ENCODE results near the gene KDM4B. TPM values are rescaled to one million over a fixed set of nuclear protein-coding genes. Genes with fewer than 3 reads are reported as not detected.
"Not testable (repeated sequence)": the region's sequence is repeated elsewhere in the genome, so short reads cannot be mapped to it uniquely, and the experiment has no call there.

KDM4B gene
- total RNA-seq, 1 donor from 2014 or later: 38.9 TPM

DNA sequence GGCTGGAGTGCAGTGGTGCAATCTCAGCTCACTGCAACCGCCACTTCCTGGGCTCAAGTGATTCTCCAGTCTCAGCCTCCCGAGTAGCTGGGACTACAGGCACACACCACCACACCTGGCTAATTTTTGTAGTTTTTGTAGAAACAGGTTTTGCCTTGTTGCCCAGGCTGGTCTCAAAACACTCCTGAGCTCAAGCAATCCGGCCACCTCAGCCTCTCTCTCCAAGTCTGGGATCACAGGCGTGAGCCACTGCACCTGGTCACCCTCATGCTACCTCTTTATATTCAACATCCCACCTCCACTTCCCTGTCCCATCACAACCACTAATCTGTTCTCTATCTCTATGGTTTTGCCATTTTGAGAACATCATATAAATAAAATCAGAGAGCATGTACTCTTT, 216.0 kb downstream of the KDM4B start:
- Mint-ChIP-seq H3K27me3 (ENCODE audit: insufficient read depth) (no peaks in the 10 kb centered on the region), H3K9me3 (no peaks in the 10 kb centered on the region), H3K36me3 (ENCODE audit: low read depth) (no peaks in the 10 kb centered on the region), H3K4me3 (no peak overlapping the region), H3K4me1 (ENCODE audit: low read depth) (no peaks in the 10 kb centered on the region), H3K27ac (no peak overlapping the region)
- intact Hi-C loops (cut with micrococcal nuclease): no loop called here
- DNase-seq (ENCODE audit: low spot score): no peak

DNA sequence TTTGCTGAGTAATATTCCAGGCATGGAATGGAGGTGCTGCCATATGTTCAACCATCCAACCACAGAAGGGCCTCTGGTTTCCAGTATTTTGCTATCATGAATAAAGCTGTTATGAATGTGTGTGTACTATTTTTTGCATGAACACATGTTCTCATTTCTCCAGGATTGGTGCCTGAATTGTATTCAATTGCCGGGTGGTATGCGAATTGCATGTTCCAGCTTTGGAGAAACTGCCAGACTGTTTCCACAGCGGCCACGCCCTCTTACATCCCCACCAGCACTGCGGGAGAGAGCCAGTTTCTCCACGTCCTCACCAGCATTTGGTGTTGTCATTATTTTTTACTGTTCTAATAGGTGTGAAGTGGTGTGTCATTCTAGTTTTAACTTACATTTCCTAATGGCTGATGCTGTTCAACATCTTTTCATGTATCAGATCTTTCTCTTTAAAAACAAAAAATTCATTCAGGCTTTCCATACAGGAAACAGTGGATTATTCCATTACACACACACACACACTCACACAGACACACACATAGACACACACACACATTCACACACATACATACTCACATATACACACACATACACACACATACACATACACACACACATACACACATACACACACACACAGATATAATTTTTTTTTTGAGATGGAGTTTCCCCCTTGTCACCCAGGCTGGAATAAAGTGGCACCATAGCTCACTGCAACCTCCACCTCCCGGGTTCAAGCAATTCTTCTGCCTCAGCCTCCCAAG, 217.6 kb downstream of the KDM4B start:
- H3K36me3 Mint-ChIP-seq (ENCODE audit: low read depth): no peaks in the 10 kb centered on the region
- DNase-seq (ENCODE audit: low spot score): no peak
- H3K27ac Mint-ChIP-seq: no peak overlapping the region
- no peaks in the 10 kb centered on the region for H3K4me1 Mint-ChIP-seq (ENCODE audit: low read depth)
- H3K4me3 Mint-ChIP-seq: no peak overlapping the region
- no peaks in the 10 kb centered on the region for H3K9me3 Mint-ChIP-seq
- H3K27me3 Mint-ChIP-seq (ENCODE audit: insufficient read depth): no peaks in the 10 kb centered on the region
- intact Hi-C loops (cut with micrococcal nuclease): no loop called here

DNA sequence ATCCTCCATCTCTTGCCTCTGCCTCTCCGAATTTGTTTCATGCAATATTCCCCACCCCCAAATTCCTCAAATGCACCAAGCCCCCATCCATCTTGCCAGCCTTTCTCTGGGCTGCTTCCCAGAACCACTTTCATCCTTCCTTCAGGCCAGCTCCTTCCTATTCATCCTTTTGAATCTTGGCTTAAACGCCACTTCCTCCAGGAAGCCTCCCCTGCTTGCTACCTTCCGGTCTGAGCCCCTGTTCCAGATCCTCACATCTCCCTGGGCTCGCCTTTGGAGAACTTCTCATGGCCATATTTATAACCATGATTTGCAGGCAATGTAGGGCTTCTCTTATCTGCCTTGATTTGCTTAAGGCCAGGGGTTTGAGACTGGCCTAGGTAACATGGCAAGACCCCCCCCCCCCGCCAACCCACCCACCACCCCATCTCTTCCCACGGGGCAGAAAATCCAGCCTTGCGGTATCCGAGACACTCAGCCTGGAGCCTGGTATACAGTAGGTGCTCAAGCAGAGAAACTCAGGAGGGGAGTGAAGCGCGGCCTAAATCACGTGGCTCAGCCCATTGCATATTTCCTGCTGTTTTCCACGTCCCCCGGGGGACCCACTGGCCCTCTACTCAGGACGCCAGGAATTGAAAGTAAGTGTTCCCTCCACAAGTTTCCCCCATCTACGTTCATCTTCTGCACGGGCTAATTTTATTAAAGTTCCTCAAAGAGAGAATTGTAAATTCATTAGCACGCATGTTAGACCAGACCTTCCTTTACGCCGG, 219.8 kb downstream of the KDM4B start:
- no peaks in the 10 kb centered on the region for H3K36me3 Mint-ChIP-seq (ENCODE audit: low read depth)
- H3K4me3 Mint-ChIP-seq: no peak overlapping the region
- no peaks in the 10 kb centered on the region for H3K4me1 Mint-ChIP-seq (ENCODE audit: low read depth)
- peaks cover 3% of the 10 kb centered on the region for H3K27me3 Mint-ChIP-seq (ENCODE audit: insufficient read depth)
- H3K9me3 Mint-ChIP-seq: no peaks in the 10 kb centered on the region
- H3K27ac Mint-ChIP-seq: no peak overlapping the region
- intact Hi-C loops (cut with micrococcal nuclease): no loop called here
- no peak for DNase-seq (ENCODE audit: low spot score)

DNA sequence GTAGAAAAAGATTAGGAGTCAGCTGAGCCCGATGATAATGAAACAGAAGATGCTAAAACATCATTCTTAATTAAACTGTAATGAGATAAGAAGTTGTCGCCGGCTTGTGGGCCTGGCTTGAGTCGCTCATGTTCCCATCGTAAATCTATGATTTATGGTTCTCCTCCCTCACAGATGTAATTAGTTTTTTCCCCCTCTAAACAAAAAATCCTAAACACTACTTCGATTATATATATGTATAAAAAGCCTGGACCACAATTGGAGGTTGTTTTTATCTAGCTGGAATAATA, 220.3 kb downstream of the KDM4B start:
- DNase-seq (ENCODE audit: low spot score): no peak
- peaks cover 3% of the 10 kb centered on the region for H3K27me3 Mint-ChIP-seq (ENCODE audit: insufficient read depth)
- no peaks in the 10 kb centered on the region for H3K36me3 Mint-ChIP-seq (ENCODE audit: low read depth)
- no peak overlapping the region for H3K27ac Mint-ChIP-seq
- H3K9me3 Mint-ChIP-seq: no peaks in the 10 kb centered on the region
- no peak overlapping the region for H3K4me3 Mint-ChIP-seq
- intact Hi-C loops (cut with micrococcal nuclease): no loop called here
- no peaks in the 10 kb centered on the region for H3K4me1 Mint-ChIP-seq (ENCODE audit: low read depth)

DNA sequence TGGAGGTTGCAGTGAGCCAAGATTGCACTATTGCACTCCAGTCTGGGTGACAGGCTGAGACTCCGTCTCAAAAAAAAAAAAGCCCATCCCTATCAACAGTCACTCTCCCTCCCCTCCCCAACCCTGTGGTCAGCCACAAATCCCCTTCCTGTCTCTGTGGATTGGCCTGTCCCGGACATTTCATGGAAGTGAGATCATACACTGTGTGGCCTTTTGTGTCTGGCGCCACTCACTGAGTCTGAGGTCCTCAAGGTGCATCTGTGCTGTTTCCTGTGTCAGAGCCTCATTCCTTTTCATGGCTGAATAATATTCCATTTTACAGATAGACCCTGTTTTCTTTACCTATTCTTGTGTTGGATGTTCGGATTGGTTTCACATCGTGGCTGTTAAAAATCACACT, 222.2 kb downstream of the KDM4B start:
- Mint-ChIP-seq H3K4me1 (ENCODE audit: low read depth) (no peaks in the 10 kb centered on the region), H3K27me3 (ENCODE audit: insufficient read depth) (peaks cover 3% of the 10 kb centered on the region), H3K36me3 (ENCODE audit: low read depth) (no peaks in the 10 kb centered on the region), H3K27ac (no peak overlapping the region), H3K4me3 (no peak overlapping the region), H3K9me3 (no peaks in the 10 kb centered on the region)
- intact Hi-C loops (cut with micrococcal nuclease): no loop called here
- no peak for DNase-seq (ENCODE audit: low spot score)

DNA sequence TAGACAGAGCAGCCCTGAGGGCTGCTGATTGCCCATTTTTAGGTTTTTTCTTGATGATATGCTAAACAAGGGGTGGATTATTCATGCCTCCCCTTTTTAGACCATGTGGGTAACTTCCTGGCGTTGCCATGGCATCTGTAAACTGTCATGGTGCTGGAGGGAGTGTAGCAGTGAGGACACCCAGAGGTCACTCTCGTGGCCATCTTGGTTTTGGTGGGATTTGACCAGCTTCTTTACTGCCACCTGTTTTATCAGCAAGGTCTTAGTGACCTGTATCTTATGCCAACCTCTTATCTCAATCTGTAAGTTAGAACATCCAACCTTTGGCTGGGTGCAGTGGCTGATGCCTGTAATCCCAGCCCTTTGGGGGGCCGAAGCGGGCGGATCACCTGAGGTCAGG, 223.7 kb downstream of the KDM4B start:
- Mint-ChIP-seq H3K27me3 (ENCODE audit: insufficient read depth) (peaks cover 3% of the 10 kb centered on the region), H3K4me3 (no peak overlapping the region), H3K9me3 (no peaks in the 10 kb centered on the region), H3K36me3 (ENCODE audit: low read depth) (no peaks in the 10 kb centered on the region), H3K27ac (no peak overlapping the region), H3K4me1 (ENCODE audit: low read depth) (no peaks in the 10 kb centered on the region)
- no peak for DNase-seq (ENCODE audit: low spot score)
- intact Hi-C loops (cut with micrococcal nuclease): no loop called here

DNA sequence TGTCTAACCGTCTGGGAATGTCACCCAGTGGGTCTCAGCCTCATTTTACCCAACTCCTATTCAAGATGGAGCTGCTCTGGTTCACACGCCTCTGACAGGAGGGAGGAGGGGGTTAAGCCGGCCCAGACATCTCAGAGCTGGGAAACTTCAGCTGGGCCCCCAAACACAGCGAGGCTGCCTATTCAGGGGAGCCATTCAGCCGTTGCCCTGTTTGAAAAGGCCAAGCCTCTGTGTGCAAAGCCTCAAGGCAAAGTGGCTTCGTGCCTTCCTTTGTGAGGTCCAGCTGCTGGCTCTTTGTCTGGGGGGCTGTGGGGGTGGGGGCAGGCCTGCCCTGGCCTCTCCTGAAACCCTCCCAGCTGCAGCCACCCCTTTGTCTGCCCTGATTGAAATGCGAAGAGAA, 224.3 kb downstream of the KDM4B start:
- no peaks in the 10 kb centered on the region for H3K36me3 Mint-ChIP-seq (ENCODE audit: low read depth)
- H3K27ac Mint-ChIP-seq: no peak overlapping the region
- intact Hi-C loops (cut with micrococcal nuclease): no loop called here
- H3K9me3 Mint-ChIP-seq: no peaks in the 10 kb centered on the region
- H3K27me3 Mint-ChIP-seq (ENCODE audit: insufficient read depth): peaks cover 3% of the 10 kb centered on the region
- no peak overlapping the region for H3K4me3 Mint-ChIP-seq
- no peaks in the 10 kb centered on the region for H3K4me1 Mint-ChIP-seq (ENCODE audit: low read depth)
- no peak for DNase-seq (ENCODE audit: low spot score)

DNA sequence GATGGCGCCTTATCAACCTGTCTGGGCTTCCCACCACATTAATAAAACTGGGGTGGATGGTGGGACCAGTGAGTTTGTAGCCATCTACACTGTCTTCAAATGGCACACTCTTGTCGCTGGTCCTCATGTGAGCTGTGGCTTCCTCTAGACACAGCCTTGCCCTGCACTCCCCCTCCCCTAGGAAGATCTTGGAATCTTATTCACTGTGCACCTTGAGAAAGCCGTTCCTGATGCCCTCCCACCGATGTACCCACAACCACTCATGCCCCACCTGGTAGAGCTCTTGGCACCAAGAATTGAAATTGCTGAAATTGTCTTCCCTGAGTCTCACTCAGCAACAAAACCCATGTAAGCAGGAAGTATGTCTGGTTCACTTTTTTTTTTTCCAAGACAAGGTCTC, 225.7 kb downstream of the KDM4B start:
- no peak for DNase-seq (ENCODE audit: low spot score)
- H3K36me3 Mint-ChIP-seq (ENCODE audit: low read depth): no peaks in the 10 kb centered on the region
- H3K9me3 Mint-ChIP-seq: peaks cover 1% of the 10 kb centered on the region
- intact Hi-C loops (cut with micrococcal nuclease): no loop called here
- H3K27me3 Mint-ChIP-seq (ENCODE audit: insufficient read depth): peaks cover 3% of the 10 kb centered on the region
- H3K27ac Mint-ChIP-seq: no peak overlapping the region
- no peak overlapping the region for H3K4me3 Mint-ChIP-seq
- no peaks in the 10 kb centered on the region for H3K4me1 Mint-ChIP-seq (ENCODE audit: low read depth)

DNA sequence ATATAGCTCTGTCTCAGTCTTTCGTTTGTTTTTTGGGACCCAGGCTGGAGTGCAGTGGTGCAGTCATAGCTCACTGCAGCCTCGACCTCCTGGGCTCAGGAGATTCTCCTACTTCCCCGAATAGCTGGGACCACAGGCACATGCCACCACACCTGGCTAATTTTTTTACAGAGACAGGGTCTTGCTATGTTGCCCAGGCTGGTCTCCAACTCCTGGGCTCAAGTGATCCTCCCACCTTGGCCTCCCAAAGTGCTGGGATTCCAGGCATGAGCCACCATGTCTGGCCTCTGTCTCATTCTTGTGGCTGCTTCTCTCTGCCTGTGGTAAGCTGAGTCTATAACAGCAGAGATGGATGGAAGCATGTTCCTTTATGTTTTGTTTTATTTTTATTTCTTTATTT, 226.7 kb downstream of the KDM4B start:
- H3K27ac Mint-ChIP-seq; intact Hi-C loops (cut with micrococcal nuclease); H3K36me3 Mint-ChIP-seq (ENCODE audit: low read depth); H3K9me3 Mint-ChIP-seq; H3K4me3 Mint-ChIP-seq; DNase-seq (ENCODE audit: low spot score); H3K27me3 Mint-ChIP-seq (ENCODE audit: insufficient read depth); H3K4me1 Mint-ChIP-seq (ENCODE audit: low read depth): not testable (repeated sequence)

DNA sequence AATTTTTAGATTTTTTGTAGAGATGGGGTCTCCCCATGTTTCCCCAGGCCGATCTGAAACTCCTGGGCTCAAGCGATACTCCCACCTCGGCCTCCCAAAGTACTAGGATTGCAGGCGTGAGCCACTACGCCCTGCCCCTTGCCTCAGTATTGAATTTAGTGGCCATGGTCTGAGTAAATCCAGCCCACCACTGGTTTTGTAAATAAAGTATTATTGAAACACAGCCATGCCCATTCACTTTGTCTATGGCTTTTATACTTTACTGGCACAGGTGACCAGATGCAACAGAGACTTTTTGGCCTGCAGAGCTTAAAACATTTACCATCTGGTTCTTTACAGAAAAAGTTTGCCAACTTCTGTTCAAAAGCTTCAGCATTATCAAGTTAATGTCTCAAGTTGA, 227.9 kb downstream of the KDM4B start:
- H3K4me3 Mint-ChIP-seq: no peak overlapping the region
- no peak for DNase-seq (ENCODE audit: low spot score)
- peaks cover 3% of the 10 kb centered on the region for H3K27me3 Mint-ChIP-seq (ENCODE audit: insufficient read depth)
- intact Hi-C loops (cut with micrococcal nuclease): no loop called here
- H3K36me3 Mint-ChIP-seq (ENCODE audit: low read depth): no peaks in the 10 kb centered on the region
- no peaks in the 10 kb centered on the region for H3K4me1 Mint-ChIP-seq (ENCODE audit: low read depth)
- no peak overlapping the region for H3K27ac Mint-ChIP-seq
- peaks cover 18% of the 10 kb centered on the region for H3K9me3 Mint-ChIP-seq

DNA sequence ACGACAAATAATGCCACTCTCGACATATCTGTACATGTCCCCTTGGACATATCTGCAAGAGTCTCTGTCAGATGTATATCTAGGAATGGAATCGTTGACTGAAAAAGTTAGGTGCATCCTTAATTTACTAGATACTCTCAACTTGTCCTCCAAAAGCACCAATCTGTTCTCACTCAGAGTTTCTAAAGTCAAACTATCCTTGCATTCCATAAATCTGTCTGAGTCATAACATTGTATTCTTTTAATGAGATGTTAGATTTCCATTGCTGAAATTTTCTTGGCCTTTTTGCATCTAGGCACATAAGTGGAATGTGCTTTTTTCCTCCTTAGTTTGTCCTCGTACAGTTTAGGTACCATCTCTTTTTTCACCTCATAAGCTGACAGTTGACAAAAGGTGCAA, 231.9 kb downstream of the KDM4B start:
- Mint-ChIP-seq H3K4me3 (no peak overlapping the region), H3K27ac (no peak overlapping the region), H3K4me1 (ENCODE audit: low read depth) (no peaks in the 10 kb centered on the region), H3K36me3 (ENCODE audit: low read depth) (no peaks in the 10 kb centered on the region), H3K9me3 (peaks cover 20% of the 10 kb centered on the region), H3K27me3 (ENCODE audit: insufficient read depth) (no peaks in the 10 kb centered on the region)
- intact Hi-C loops (cut with micrococcal nuclease): no loop called here
- no peak for DNase-seq (ENCODE audit: low spot score)

DNA sequence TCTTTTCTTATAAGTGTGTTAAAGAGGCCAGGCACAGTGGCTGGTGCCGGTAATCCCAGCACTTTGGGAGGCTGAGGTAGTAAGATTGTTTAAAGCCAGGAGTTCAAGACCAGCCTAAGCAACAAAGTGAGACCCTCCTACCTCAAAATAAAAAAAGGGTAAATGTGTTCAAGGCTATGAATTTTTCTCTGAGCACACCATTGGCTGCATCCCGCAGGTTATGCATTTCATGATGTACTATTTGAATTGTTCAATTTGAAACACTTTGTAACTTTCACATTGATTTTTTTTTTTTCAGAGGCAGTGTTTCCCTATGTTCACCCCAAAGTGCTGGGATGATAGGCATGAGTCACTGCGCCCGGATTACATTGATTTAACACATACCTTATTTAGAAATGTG, 233.6 kb downstream of the KDM4B start:
- no peak for DNase-seq (ENCODE audit: low spot score)
- peaks cover 20% of the 10 kb centered on the region for H3K9me3 Mint-ChIP-seq
- no peaks in the 10 kb centered on the region for H3K36me3 Mint-ChIP-seq (ENCODE audit: low read depth)
- no peak overlapping the region for H3K4me3 Mint-ChIP-seq
- intact Hi-C loops (cut with micrococcal nuclease): no loop called here
- no peaks in the 10 kb centered on the region for H3K27me3 Mint-ChIP-seq (ENCODE audit: insufficient read depth)
- H3K4me1 Mint-ChIP-seq (ENCODE audit: low read depth): no peaks in the 10 kb centered on the region
- no peak overlapping the region for H3K27ac Mint-ChIP-seq

All from activated T-helper 1 cell treated with anti-CD3 and anti-CD28 coated beads, Interleukin-12 subunit alpha, Interleukin-12 subunit beta, Interleukin-2, Interleukin-4 antibody, amounts not matched to agents 30 ng/mL and 10 ng/mL and 1 ng/mL, durations not matched to agents 14 hours and 24 hours and 36 hours (primary cell).